Right lobe of liver (tissue), 4 donors: ENCODE results near the gene SLC6A8.

ENCODE experiments used
- CTCF ChIP-seq, 4 donors: fragments of 200-600 bp in 3 of 4; fragments of 450-650 bp in 1 of 4; IDR thresholded peaks; one replicate each; pipeline versions ENCODE4 v1.5.1 to v1.8.0; 2016 to 2022; ENCODE audit warnings: antibody characterized with exemption in 4 of 4, mild to moderate bottlenecking in 2 of 4
- POLR2A ChIP-seq: fragments of 450-650 bp; IDR thresholded peaks from one replicate; pipeline ENCODE4 v1.6.1; 2017; ENCODE audit warnings: antibody characterized with exemption, mild to moderate bottlenecking
- donor health status: DM: no; HTN: no; CAD: no.
- donor health status: DM: no; HTN: no; CAD: no.
- donor health status: DM: no; HTN: yes; CAD: no.

GRCh38 chrX:153668423-153669173, 19.1 kb upstream of the SLC6A8 start:
- no peak for TF ChIP-seq CTCF (IDR thresholded peaks at IDR 0.05)
- no peak for TF ChIP-seq POLR2A
